Islet precursor cell (in vitro differentiated cells): Measurements from ENCODE around the gene NCLN.
A peak's percentile ranks its signal among the peaks of the same experiment; 100 is the strongest.
"Not testable (repeated sequence)": the region's sequence is repeated elsewhere in the genome, so short reads cannot be mapped to it uniquely, and the experiment has no call there.

Source experiments
- DNase-seq: peaks from one replicate; pipeline ENCODE4 v3.0.0-alpha.2; 2018

NCLN gene

GRCh38 chr19:3185461-3186159 lies at the start of gene NCLN:
NCLN (plus strand) TSS chr19:3185930; CDS start chr19:3186031, 101 bp downstream.
- peak; percentile 96 for DNase-seq

GRCh38 chr19:3135961-3136683 lies 49.6 kb upstream of the NCLN start, which contains the start of gene GNA15:
GNA15 (plus strand) TSS chr19:3136033; CDS start chr19:3136451, 418 bp downstream.
- DNase-seq, result no peak

GRCh38 chr19:3136684-3137055 lies 49.1 kb upstream of the NCLN start:
- no peak for DNase-seq

GRCh38 chr19:3137119-3137518 lies 48.6 kb upstream of the NCLN start:
- DNase-seq, result no peak

GRCh38 chr19:3138268-3138667 lies 47.5 kb upstream of the NCLN start:
- DNase-seq, result no peak

GRCh38 chr19:3140667-3141038 lies 45.1 kb upstream of the NCLN start:
- no peak for DNase-seq

GRCh38 chr19:3142292-3142670 lies 43.4 kb upstream of the NCLN start:
- no peak for DNase-seq

- no peak for DNase-seq
These were observed 42.9 kb upstream of the NCLN start for GRCh38 chr19:3142781-3143337.

- DNase-seq, result no peak
These were observed 39.6 kb upstream of the NCLN start for GRCh38 chr19:3145909-3146676.

GRCh38 chr19:3146677-3147100 lies 39.0 kb upstream of the NCLN start:
- DNase-seq, result peak; percentile 64

GRCh38 chr19:3148503-3148902 lies 37.2 kb upstream of the NCLN start:
- DNase-seq, result no peak

- no peak for DNase-seq
These were observed 36.6 kb upstream of the NCLN start for GRCh38 chr19:3149089-3149488.

- DNase-seq, result peak; percentile 36
These were observed 35.9 kb upstream of the NCLN start for GRCh38 chr19:3149526-3150505.

- no peak for DNase-seq
These were observed 34.9 kb upstream of the NCLN start for GRCh38 chr19:3150739-3151329.

- no peak for DNase-seq
These were observed 33.9 kb upstream of the NCLN start for GRCh38 chr19:3151563-3152418.

- no peak for DNase-seq
These were observed 33.3 kb upstream of the NCLN start for GRCh38 chr19:3152419-3152780.

- no peak for DNase-seq
These were observed 32.2 kb upstream of the NCLN start for GRCh38 chr19:3153286-3154230.

- not testable (repeated sequence) for DNase-seq
These were observed 31.3 kb upstream of the NCLN start for GRCh38 chr19:3154447-3154846.

GRCh38 chr19:3154957-3155736 lies 30.6 kb upstream of the NCLN start:
- peak; percentile 95 for DNase-seq
